Lung (tissue), 12 donors: Measurements from ENCODE around the gene CAMK4. TPM values are rescaled to one million over a fixed set of nuclear protein-coding genes. Genes with fewer than 3 reads are reported as not detected.
"Not testable (repeated sequence)": the region's sequence is repeated elsewhere in the genome, so short reads cannot be mapped to it uniquely, and the experiment has no call there.

Experiments used
- ATAC-seq: fragments of 200-7000 bp; cut with Tn5 transposase; one replicate; pipeline ENCODE4 v1.9.1; 2020; ENCODE audit warnings: moderate number of reproducible peaks; ENCODE audit not compliant: insufficient read depth, low FRiP score
- DNase-seq, 3 donors: peaks; one replicate each; pipeline ENCODE4 v3.0.0-alpha.2; 2013 to 2017
- H3K27ac ChIP-seq, 2 donors: one replicate each; pipeline ENCODE4 v1.5.1; 2013; ENCODE audit warnings: mild to moderate bottlenecking in 2 of 2, moderate library complexity in 2 of 2, control low read depth in 1 of 2, inconsistent platforms in 1 of 2, low read depth in 1 of 2, low read length in 1 of 2
- H3K27me3 ChIP-seq, 3 donors: one replicate each; pipeline ENCODE4 v1.5.1; 2013; ENCODE audit warnings: low read length in 2 of 3; ENCODE audit not compliant: control insufficient read depth in 3 of 3, insufficient read depth in 3 of 3
- H3K36me3 ChIP-seq, 4 donors: one replicate each; pipeline ENCODE4 v1.5.1; 2013; ENCODE audit warnings: low read length in 4 of 4, mild to moderate bottlenecking in 1 of 4, moderate library complexity in 1 of 4; ENCODE audit not compliant: control insufficient read depth in 4 of 4, insufficient read depth in 4 of 4
- H3K4me1 ChIP-seq, 5 donors: one replicate each; pipeline ENCODE4 v1.5.1; 2013; ENCODE audit warnings: low read length in 5 of 5, mild to moderate bottlenecking in 2 of 5, moderate library complexity in 1 of 5; ENCODE audit not compliant: control insufficient read depth in 5 of 5, insufficient read depth in 5 of 5
- H3K4me3 ChIP-seq: one replicate; pipeline ENCODE4 v1.5.1; 2013; ENCODE audit warnings: mild to moderate bottlenecking, control low read depth, moderate library complexity
- H3K9ac ChIP-seq, 2 donors: one replicate each; pipeline ENCODE4 v1.5.1; 2013; ENCODE audit warnings: low read length in 2 of 2, control low read depth in 1 of 2; ENCODE audit not compliant: insufficient read depth in 1 of 2
- H3K9me3 ChIP-seq, 4 donors: one replicate each; pipeline ENCODE4 v1.5.1; 2013; ENCODE audit warnings: low read length in 3 of 4, mild to moderate bottlenecking in 1 of 4, moderate library complexity in 1 of 4; ENCODE audit not compliant: control insufficient read depth in 4 of 4, insufficient read depth in 3 of 4
- WGBS, 2 donors: extraction: QIAGEN DNeasy Blood & Tissue Kit; methylation state at CpG; one replicate each; pipeline ENCODE4 v1.1.7; 2013; 5-methylcytosine and 5-hydroxymethylcytosine counted together
- polyA plus RNA-seq, 2 donors: library from polyadenylated mRNA; stranded (reverse); fragments of 200-250 nt; gene quantifications; one replicate each; pipeline ENCODE4 v1.2.1, GENCODE V29; 2013
- total RNA-seq, 2 donors: library from RNA; depleted of rRNA in 1 of 2; stranded (reverse); fragments of >200 nt in 1 of 2; gene quantifications; one replicate each; pipeline ENCODE4 v1.2.1, GENCODE V29; 2014 to 2021
- TF ChIP-seq, protein P1 (sequence below): IDR thresholded peaks from 2 replicates; pipeline ENCODE4 v1.5.1; 2012; ENCODE audit warnings: mild to moderate bottlenecking; ENCODE audit errors: control extremely low read depth, extremely low read depth
- donor health status: control.
- donor health status: control.
- donor health status: Bipolar disorder and iron deficiency.
- donor health status: healthy.
- donor health status: DM: yes; HTN: yes; CAD: no.

The CAMK4 gene
- total and polyA plus RNA-seq, 4 donors: 0.18 to 27.7 (median 0.73) TPM

DNA sequence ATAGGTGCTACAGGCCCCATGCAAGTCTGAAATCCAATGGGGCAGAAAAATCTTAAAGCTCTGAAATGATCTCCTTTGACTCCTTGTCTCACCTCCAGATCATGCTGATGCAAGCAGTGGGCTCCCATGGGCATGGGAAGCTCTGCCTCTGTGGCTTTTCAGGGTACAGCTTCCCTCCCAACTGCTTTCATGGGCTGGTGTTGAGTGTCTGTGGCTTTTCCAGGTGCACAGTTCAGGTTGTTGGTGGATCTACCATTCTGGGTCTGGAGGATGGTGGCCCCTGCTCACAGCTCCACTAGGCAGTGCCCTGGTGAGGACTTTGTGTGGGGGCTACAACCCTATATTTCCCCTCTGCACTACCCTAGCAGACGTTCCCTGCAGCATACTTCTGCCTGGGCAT lies 184.6 kb downstream of the CAMK4 start:
- TF ChIP-seq, protein P1, sequence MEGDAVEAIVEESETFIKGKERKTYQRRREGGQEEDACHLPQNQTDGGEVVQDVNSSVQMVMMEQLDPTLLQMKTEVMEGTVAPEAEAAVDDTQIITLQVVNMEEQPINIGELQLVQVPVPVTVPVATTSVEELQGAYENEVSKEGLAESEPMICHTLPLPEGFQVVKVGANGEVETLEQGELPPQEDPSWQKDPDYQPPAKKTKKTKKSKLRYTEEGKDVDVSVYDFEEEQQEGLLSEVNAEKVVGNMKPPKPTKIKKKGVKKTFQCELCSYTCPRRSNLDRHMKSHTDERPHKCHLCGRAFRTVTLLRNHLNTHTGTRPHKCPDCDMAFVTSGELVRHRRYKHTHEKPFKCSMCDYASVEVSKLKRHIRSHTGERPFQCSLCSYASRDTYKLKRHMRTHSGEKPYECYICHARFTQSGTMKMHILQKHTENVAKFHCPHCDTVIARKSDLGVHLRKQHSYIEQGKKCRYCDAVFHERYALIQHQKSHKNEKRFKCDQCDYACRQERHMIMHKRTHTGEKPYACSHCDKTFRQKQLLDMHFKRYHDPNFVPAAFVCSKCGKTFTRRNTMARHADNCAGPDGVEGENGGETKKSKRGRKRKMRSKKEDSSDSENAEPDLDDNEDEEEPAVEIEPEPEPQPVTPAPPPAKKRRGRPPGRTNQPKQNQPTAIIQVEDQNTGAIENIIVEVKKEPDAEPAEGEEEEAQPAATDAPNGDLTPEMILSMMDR: no peak
- WGBS, 2 donors: 85 to 92% methylated on average over 1 of the region's 1 CpG
- Histone ChIP-seq H3K9ac (no peak overlapping the region), H3K4me3 (no peak overlapping the region), H3K36me3 (no peaks in the 10 kb centered on the region), H3K27me3 (no peaks in the 10 kb centered on the region), H3K27ac (no peak overlapping the region), H3K9me3 (peaks cover 0 to 7% (median 0%) of the 10 kb centered on the region in 4 donors), H3K4me1 (no peaks in the 10 kb centered on the region)
- no peak for ATAC-seq
- DNase-seq: no peak

DNA sequence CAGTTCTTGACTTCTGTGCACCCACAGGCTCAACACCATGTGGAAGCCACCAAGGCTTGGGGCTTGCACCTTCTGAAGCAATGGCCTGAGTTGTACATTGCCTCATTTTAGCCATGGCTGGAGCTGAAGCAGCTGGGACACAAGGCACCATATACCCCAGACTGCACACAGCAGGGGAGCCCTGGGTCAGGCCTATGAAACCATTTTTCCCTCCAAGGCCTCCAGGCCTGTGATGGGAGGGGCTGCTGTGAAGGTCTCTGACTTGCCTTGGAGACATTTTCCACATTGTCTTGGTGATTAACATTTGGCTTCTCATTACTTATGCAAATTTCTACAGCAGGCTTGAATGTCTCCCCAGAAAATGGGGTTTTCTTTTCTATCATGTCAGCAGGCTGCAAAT lies 185.1 kb downstream of the CAMK4 start:
- H3K27me3 ChIP-seq, ATAC-seq, H3K9ac ChIP-seq, DNase-seq, H3K4me1 ChIP-seq, H3K36me3 ChIP-seq, H3K4me3 ChIP-seq, H3K9me3 ChIP-seq, H3K27ac ChIP-seq: not testable (repeated sequence)

DNA sequence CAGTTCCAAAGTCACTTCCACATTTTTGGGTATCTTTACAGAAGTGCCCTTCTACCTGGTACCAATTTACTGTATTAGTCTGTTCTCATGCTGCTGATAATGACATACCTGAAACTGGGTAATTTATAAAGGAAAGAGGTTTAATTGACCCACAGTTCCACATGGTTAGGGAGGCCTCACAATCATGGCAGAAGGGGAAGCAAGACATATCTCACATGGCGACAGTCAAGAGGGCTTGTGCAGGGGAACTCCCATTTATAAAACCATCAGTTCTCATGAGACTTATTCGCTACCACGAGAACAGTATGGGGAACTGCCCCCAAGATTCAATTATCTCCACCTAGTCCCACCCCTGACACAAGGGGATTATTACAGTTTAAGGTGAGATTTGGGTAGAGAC lies 185.9 kb downstream of the CAMK4 start:
- 90 to 94% methylated on average over 3 of the region's 3 CpGs for WGBS, 2 donors
- not testable (repeated sequence) for ATAC-seq

DNA sequence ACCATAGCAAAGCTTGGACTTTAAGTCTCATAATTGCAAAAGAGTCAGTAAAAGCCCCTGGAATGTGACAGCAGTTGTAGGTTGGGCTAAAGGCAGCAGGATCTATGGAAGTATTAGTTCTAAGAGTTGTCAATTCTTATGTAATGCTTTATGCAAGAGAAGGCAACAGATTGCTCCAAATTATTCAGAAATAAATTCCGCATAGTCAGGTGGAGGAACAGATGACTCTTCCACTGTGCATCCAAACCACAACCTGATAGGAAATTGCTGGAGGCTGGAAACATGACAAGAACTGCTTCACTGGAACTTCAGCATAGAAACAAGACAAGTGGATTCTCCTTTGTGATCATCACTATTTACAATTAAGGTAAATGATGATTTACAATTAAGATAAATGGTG lies 187.1 kb downstream of the CAMK4 start:
- WGBS, 2 donors: 90 to 94% methylated on average over 1 of the region's 1 CpG
- ATAC-seq: no peak
- H3K9me3 ChIP-seq: peaks cover 0 to 7% (median 0%) of the 10 kb centered on the region in 4 donors
- no peaks in the 10 kb centered on the region for H3K27me3 ChIP-seq
- TF ChIP-seq, protein P1: no peak
- no peaks in the 10 kb centered on the region for H3K4me1 ChIP-seq
- no peak for DNase-seq
- H3K27ac ChIP-seq: no peak overlapping the region
- no peak overlapping the region for H3K9ac ChIP-seq
- H3K36me3 ChIP-seq: no peaks in the 10 kb centered on the region
- H3K4me3 ChIP-seq: no peak overlapping the region

More for the DNA sequence above, 185.9 kb downstream of the CAMK4 start:
- H3K4me1 ChIP-seq, H3K27ac ChIP-seq, DNase-seq, H3K36me3 ChIP-seq, H3K4me3 ChIP-seq, H3K9ac ChIP-seq, H3K9me3 ChIP-seq, H3K27me3 ChIP-seq: not testable (repeated sequence)

DNA sequence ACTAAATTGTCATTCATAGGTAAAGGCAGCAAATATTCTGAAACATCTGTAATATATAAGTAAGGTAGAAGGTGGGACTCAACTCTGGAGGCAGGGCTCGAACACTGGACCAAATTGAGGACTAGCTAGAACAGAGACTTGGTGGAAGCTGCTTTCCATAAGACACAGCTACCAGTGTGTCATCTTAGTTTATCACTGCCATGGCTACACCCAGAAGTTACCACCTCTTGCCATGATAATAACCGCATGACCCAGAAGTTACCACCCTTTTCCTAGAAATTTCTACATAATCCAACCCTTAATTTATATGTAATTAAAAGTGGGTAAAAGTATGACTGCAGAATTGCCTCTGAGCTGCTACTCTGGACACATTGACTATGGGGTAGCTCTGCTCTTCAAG lies 188.4 kb downstream of the CAMK4 start:
- Histone ChIP-seq H3K27ac (no peak overlapping the region), H3K27me3 (no peaks in the 10 kb centered on the region), H3K9me3 (peaks cover 0 to 7% (median 0%) of the 10 kb centered on the region in 4 donors), H3K4me3 (no peak overlapping the region), H3K9ac (no peak overlapping the region), H3K36me3 (no peaks in the 10 kb centered on the region), H3K4me1 (no peaks in the 10 kb centered on the region)
- TF ChIP-seq, protein P1: no peak
- DNase-seq: no peak
- ATAC-seq: no peak
- 95% methylated on average over 2 of the region's 2 CpGs for WGBS, 2 donors
